ENCODE results near the gene MYO18A.

GRCh38 chr17:29148790-29149430 lies 31.3 kb downstream of the MYO18A start:
- TF ChIP-seq GATA3 (IDR thresholded peaks at IDR 0.05; ENCODE audit: low read depth, low read length) (no peak), GATA2 (IDR thresholded peaks at IDR 0.05; ENCODE audit: low read depth, low read length) (no peak)

All from SH-SY5Y (cell line).